Measurements from ENCODE around the gene TM4SF4.

GRCh38 chr3:149455989-149456388 lies 18.5 kb upstream of the TM4SF4 start:
- TF ChIP-seq POLR2A (IDR thresholded peaks at IDR 0.05; ENCODE audit: low read length) (no peak), GATA1 (IDR thresholded peaks at IDR 0.05; ENCODE audit: low read depth, low read length) (no peak)

Measured in erythroblast (primary cell).